HG03066 (cell line): ENCODE data around the gene GPR84.
"Not testable (repeated sequence)": the region's sequence is repeated elsewhere in the genome, so short reads cannot be mapped to it uniquely, and the experiment has no call there.

Experiments
- ATAC-seq: cut with Tn5 transposase; IDR thresholded peaks from one replicate; pipeline ENCODE4 v1.9.1; 2021; ENCODE audit warnings: low read depth; ENCODE audit not compliant: unreplicated experiment

GPR84 gene

GRCh38 chr12:54357506-54358190 is 6.6 kb downstream of the GPR84 start:
- no peak for ATAC-seq

GRCh38 chr12:54356951-54357356 is 7.3 kb downstream of the GPR84 start:
- no peak for ATAC-seq

- no peak for ATAC-seq
Measured at GRCh38 chr12:54356228-54356627, 8.1 kb downstream of the GPR84 start.

- ATAC-seq: no peak
Measured at GRCh38 chr12:54355104-54355815, 9.0 kb downstream of the GPR84 start.

- not testable (repeated sequence) for ATAC-seq
Measured at GRCh38 chr12:54354271-54354670, 10.0 kb downstream of the GPR84 start.

- no peak for ATAC-seq
Measured at GRCh38 chr12:54352891-54353874, 11.1 kb downstream of the GPR84 start.

- no peak for ATAC-seq
Measured at GRCh38 chr12:54352022-54352531, 12.2 kb downstream of the GPR84 start.

GRCh38 chr12:54351341-54351740 is 12.9 kb downstream of the GPR84 start:
- ATAC-seq: no peak

- ATAC-seq: no peak
Measured at GRCh38 chr12:54350743-54351142, 13.5 kb downstream of the GPR84 start.

GRCh38 chr12:54349679-54350078 is 14.6 kb downstream of the GPR84 start:
- ATAC-seq: no peak

- ATAC-seq: no peak
Measured at GRCh38 chr12:54349036-54349435, 15.2 kb downstream of the GPR84 start.

- ATAC-seq: no peak
Measured at GRCh38 chr12:54341378-54342300, 22.6 kb downstream of the GPR84 start.

GRCh38 chr12:54340846-54341245 is 23.4 kb downstream of the GPR84 start:
- no peak for ATAC-seq

GRCh38 chr12:54338698-54339296 is 25.5 kb downstream of the GPR84 start:
- no peak for ATAC-seq

GRCh38 chr12:54337854-54338650 is 26.2 kb downstream of the GPR84 start:
- ATAC-seq: no peak

- no peak for ATAC-seq
Measured at GRCh38 chr12:54337280-54337842, 26.9 kb downstream of the GPR84 start.

- ATAC-seq: no peak
Measured at GRCh38 chr12:54333420-54334034, 30.8 kb downstream of the GPR84 start.

GRCh38 chr12:54331461-54331860 is 32.8 kb downstream of the GPR84 start:
- no peak for ATAC-seq
